HG02852 (cell line): ENCODE results near the gene TOR2A.

Experiments
- ATAC-seq: cut with Tn5 transposase; IDR thresholded peaks from one replicate; pipeline ENCODE4 v1.9.1; 2021; ENCODE audit warnings: mild to moderate bottlenecking, moderate library complexity; ENCODE audit not compliant: unreplicated experiment

The TOR2A gene

GRCh38 chr9:127721391-127721821 is 13.7 kb downstream of the TOR2A start:
- ATAC-seq: no peak

DNA sequence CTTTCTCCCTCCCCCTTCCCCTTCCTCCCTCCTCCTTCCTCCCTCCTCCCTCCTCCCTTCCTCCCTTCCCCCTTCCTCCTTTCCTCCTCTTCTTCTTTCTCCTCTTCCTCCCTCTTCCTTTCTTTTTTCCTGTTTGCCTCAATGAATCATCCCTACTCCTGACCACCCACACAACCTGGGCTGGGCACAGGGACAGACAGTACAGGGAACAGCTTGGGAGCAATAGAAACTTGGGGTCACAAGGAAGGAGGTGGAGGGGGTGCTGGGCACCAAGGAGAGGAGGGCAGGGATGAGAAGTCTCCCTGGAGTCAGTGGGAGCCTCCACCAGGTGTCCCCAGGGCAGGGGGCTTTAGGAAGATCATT is 14.2 kb downstream of the TOR2A start:
- ATAC-seq: no peak

DNA sequence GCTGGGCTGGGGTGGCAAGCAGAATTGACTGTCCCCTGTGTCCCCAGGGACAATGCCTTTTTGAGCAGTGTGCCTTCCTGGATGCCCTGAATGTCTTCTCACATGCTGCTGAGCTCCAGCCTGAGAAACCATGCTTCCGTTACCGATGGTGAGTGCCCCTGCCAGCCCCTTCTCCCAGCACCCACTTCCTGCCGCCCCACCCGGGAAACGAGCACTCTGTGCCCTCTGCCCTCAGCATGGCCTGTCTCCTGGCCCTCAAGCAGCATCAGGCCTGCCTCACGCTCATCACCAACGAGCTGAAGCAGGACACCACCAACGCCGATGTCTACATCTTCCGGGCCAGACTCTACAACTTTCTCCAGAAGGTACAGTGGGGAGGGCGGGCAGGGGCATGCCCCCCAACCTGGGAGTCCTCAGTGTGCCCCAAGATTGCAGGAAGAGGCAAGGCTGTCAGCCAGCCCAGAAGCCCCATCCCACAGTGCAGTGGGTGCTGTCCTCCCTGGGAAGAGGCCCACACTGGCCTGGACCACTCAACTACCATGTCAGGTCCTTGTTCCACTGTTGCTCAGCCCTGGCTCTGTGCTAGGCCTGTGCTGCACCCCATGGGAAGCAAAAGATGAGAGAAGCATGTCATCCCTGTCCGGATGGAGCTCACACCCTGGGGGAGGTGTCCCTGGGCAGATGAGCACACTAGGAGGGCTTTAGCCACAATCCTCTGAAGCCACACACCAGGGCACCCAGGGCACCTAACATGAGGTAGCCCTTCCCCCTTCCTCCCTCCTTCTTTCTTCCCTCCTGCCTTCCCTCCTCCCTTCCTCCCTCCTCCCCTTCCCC is 14.8 kb downstream of the TOR2A start:
- ATAC-seq: no peak

DNA sequence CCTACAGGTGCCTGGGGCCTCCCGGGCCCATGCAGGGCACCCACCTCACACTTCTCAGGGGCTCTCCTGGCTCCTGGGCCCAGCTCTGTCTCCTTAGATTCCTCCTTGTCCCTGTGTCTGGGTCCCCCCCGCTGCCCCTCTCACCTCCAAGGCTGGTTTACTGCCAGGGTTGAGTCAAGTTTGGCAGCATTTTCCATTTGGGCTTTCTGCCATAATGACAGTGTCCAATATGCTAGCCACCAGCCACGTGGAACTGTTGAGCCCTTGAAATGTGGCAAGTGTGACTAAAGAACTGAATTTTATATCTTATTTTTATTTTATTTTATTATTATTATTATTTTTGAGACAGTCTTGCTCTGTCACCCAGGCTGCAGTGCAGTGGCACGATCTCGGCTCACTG is 17.3 kb downstream of the TOR2A start:
- no peak for ATAC-seq

DNA sequence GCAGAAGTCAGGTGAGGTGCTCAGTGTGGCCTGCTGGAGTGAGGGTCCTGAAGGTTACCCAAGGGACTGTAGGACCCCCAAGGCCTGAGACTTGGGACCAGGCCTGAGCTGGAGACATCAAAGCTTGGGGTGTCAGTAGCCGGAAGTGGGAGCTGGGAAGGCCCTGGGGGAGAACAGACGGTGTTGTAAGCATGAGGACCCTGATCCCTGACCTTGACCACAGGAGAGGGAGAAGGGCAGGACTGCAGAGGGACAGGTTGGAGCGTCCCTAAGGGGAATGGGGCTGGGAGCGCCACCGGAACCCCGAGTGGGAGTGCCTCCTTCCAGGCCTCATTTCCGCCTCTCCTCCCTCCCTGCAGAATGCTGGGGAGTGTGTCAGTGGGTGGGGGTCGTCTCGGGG is 18.7 kb downstream of the TOR2A start:
- ATAC-seq: no peak

GRCh38 chr9:127715470-127716337 is 19.4 kb downstream of the TOR2A start, which contains the start of the genes PTRH1 and TTC16:
TSS of gene PTRH1 (minus strand) at chr9:127715663. CDS start at chr9:127715639, 24 bp downstream.
TSS of gene TTC16 (plus strand) at chr9:127716079. CDS start at chr9:127716146, 67 bp downstream.
- ATAC-seq: peak; percentile 89

DNA sequence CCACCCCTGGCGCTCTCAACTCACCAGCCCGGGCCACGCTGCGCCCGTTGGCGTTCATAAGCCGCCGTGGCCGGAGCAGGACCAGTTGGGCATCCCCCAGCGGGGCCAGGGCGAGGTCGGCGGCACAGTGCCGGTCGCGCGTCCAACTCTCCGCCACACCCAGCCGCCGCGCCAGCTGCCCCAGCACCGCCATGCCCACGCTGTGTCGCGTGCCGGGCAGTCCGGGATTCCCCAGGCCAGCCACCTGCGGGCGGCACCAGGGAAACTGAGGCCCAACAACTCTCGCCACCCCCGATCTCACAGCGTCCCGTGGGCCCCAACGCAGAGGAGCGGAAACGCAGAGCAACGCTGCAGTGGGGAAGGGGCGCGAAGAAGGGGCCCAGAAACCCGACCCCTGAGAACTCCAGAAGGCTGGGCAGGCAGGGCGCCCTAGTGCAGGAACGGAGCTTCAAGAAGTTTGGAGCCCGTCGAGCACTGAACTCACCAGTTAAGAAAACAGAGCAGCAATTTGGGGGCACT is 20.1 kb downstream of the TOR2A start:
- ATAC-seq: peak; percentile 13

GRCh38 chr9:127714020-127714750 is 20.9 kb downstream of the TOR2A start:
- no peak for ATAC-seq

GRCh38 chr9:127712867-127713266 is 22.2 kb downstream of the TOR2A start:
- ATAC-seq: no peak

- ATAC-seq: no peak
Measured at GRCh38 chr9:127712371-127712770, 22.7 kb downstream of the TOR2A start.

- ATAC-seq: no peak
Measured at GRCh38 chr9:127711831-127712274, 23.2 kb downstream of the TOR2A start.

GRCh38 chr9:127711226-127711701 is 23.8 kb downstream of the TOR2A start:
- no peak for ATAC-seq

DNA sequence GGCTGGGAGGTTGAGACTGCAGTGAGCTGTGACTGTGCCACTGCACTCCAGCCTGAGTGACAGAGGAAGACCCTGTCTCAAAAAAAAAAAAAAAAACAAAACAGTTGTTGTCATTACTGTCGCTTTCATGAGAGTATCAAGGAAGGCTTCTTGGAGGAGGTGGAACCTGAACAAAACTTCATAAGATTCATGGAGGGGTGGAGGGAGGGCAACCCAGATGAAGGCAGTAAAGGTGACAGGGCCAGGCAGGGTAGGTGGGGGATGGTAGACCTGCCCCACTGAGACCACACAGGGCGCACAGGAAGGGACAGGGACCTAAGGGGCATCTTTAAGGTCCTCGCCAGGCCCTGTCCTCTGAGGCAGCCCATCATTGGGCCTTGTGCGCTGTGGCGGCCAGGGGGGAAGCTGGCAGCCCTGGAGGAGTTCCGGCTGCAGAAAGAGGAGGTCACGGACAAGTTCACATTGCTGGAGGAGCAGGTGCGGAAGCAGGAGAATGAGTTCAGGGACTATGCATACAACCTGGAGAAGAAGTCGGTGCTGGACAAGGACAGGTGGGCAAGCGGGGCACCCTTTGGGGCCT is 24.8 kb downstream of the TOR2A start:
- no peak for ATAC-seq

- ATAC-seq: no peak
Measured at GRCh38 chr9:127708952-127709587, 26.0 kb downstream of the TOR2A start.

DNA sequence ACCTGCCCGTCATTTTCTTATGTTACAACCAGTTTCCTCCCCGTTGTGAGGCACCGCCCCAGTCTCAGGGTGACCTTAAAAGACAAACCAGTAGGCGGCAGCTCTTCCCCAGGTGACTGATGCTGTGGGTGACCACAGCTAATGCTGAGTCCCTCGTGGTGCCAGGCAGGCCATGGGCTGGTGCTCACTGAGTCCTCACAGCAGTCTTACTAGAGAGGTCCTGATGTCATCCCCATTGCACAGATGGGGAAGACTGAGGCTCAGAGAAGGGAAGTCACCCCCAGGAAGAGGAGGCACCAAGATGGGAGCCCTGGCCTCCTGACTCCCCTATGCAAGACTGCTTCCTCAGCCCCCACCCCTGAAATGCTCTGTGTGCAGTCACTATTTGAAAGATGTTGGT is 27.3 kb downstream of the TOR2A start:
- no peak for ATAC-seq

DNA sequence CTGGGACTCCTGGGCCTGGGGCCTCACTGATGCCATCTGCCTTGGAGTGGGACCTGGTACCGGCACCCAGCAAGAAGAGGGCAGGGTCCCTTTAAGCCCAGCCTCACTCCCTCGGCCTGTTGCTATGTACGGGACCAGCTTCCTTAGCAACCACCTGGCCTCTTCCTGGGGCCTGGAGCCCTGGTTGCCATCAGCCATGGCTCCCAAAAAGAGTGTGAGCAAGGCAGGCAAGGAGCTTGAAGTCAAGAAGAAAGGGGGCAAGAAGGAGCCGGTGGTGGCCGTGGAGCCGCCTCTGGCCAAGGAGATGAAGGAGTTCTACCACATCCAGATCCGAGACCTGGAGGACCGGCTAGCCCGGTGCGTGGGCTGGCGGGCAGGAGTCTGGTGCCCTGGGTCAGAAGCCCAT is 28.3 kb downstream of the TOR2A start, which contains the start of gene CFAP157:
CFAP157 (plus strand) TSS at position 153 of the 406 bp plus-strand sequence; CDS start at position 197, 44 bp downstream.
- no peak for ATAC-seq

- ATAC-seq: no peak
Measured at GRCh38 chr9:127705577-127706379, 29.3 kb downstream of the TOR2A start.

DNA sequence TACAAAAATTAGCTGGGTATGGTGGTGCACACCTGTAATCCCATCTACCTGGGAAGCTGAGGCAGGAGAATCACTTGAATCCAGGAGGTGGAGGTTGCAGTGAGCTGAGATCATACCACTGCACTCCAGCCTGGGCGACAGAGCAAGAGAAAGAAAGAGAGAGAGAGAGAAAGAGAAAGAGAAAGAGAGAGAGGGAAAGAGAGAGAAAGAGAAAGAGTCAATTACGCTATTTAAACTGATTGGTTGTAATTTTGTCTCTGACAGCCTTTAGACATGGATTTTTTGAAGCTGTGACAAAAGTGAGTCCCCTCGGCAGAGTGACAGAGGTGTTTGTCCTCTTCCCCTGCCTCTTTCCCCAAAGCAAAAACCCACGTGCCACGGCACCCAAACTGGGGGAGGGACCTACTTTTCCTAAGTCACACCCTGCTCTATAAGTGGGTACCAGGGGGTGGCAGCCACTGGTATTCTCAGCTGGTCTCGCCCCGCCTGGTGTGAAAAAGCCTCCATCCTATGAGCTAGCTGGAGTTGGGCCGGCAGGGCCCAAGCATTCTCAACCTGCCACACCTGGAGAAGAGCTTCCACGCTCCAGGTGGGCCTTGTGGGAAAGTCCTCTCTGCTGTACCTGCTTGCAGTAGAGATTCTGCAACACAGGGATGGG is 31.7 kb downstream of the TOR2A start:
- ATAC-seq: no peak
